Measurements from ENCODE around the gene LANCL2.

DNA sequence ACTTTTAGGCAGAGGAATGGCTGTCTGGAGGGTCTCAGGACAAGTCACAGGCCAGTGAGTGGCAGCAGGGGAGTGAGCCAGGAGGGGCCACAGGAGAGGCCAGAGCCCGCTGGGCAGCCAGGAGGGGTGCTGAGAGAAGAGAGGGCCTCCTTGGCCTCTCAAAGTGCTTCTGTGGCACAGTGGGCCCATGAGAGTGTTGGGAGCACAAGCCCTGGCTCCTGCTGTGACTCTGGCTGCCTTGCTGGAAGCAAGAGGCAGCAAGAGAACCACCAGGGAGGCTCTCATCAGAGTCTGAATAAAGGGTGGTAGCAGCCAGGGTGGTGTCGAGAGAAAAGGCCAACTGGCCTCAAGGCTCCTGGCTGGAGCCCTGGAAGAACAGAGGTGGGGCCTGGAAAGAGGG is 116.0 kb downstream of the LANCL2 start:
- TF ChIP-seq, protein P1, sequence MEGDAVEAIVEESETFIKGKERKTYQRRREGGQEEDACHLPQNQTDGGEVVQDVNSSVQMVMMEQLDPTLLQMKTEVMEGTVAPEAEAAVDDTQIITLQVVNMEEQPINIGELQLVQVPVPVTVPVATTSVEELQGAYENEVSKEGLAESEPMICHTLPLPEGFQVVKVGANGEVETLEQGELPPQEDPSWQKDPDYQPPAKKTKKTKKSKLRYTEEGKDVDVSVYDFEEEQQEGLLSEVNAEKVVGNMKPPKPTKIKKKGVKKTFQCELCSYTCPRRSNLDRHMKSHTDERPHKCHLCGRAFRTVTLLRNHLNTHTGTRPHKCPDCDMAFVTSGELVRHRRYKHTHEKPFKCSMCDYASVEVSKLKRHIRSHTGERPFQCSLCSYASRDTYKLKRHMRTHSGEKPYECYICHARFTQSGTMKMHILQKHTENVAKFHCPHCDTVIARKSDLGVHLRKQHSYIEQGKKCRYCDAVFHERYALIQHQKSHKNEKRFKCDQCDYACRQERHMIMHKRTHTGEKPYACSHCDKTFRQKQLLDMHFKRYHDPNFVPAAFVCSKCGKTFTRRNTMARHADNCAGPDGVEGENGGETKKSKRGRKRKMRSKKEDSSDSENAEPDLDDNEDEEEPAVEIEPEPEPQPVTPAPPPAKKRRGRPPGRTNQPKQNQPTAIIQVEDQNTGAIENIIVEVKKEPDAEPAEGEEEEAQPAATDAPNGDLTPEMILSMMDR (IDR thresholded peaks at IDR 0.05): no peak
- TF ChIP-seq POLR2A (IDR thresholded peaks at IDR 0.05) (no peak), EP300 (IDR thresholded peaks at IDR 0.05) (no peak)

Data from stomach (tissue), 4 donors.